Central memory CD4-positive, alpha-beta T cell (primary cell): Measurements from ENCODE around the gene UBE2Q1.
A peak's percentile ranks its signal among the peaks of the same experiment; 100 is the strongest.

Experiments used
- DNase-seq: peaks from one replicate; pipeline ENCODE4 v3.0.0; 2022
- total RNA-seq, 3 experiments: gene quantifications; one replicate each; lab custom pipeline; 2026; lab: John Stamatoyannopoulos, UW

UBE2Q1 gene
- total RNA-seq, result 52.3 to 144 (median 117) reads per million in 3 experiments

- peak; percentile 6 for DNase-seq
Observed at GRCh38 chr1:154557939-154558719, at the start of gene UBE2Q1. TSS of gene UBE2Q1 (minus strand) at chr1:154558662. CDS start at chr1:154558553, 109 bp downstream.

GRCh38 chr1:154607609-154608396, 49.3 kb upstream of the UBE2Q1 start, which contains the start of gene ADAR:
TSS of gene ADAR (minus strand) at chr1:154608186. CDS start at chr1:154608006, 180 bp downstream.
- peak; percentile 93 for DNase-seq

GRCh38 chr1:154607106-154607608, 48.7 kb upstream of the UBE2Q1 start:
- peak; percentile 16 for DNase-seq

GRCh38 chr1:154605534-154605933, 47.1 kb upstream of the UBE2Q1 start:
- DNase-seq, result no peak

- DNase-seq, result no peak
Observed at GRCh38 chr1:154603317-154603716, 44.9 kb upstream of the UBE2Q1 start.

GRCh38 chr1:154599658-154600057, 41.2 kb upstream of the UBE2Q1 start:
- no peak for DNase-seq

GRCh38 chr1:154598871-154599635, 40.6 kb upstream of the UBE2Q1 start:
- no peak for DNase-seq

- DNase-seq, result no peak
Observed at GRCh38 chr1:154595621-154596020, 37.2 kb upstream of the UBE2Q1 start.

- no peak for DNase-seq
Observed at GRCh38 chr1:154594811-154595210, 36.3 kb upstream of the UBE2Q1 start.

GRCh38 chr1:154593390-154593789, 34.9 kb upstream of the UBE2Q1 start:
- DNase-seq, result no peak

GRCh38 chr1:154591206-154591605, 32.7 kb upstream of the UBE2Q1 start:
- DNase-seq, result no peak

- no peak for DNase-seq
Observed at GRCh38 chr1:154590756-154591155, 32.3 kb upstream of the UBE2Q1 start.

- no peak for DNase-seq
Observed at GRCh38 chr1:154589780-154590179, 31.3 kb upstream of the UBE2Q1 start.

GRCh38 chr1:154586641-154587040, 28.2 kb upstream of the UBE2Q1 start:
- DNase-seq, result no peak

GRCh38 chr1:154586231-154586630, 27.8 kb upstream of the UBE2Q1 start:
- DNase-seq, result no peak

- DNase-seq, result no peak
Observed at GRCh38 chr1:154584267-154584994, 26.0 kb upstream of the UBE2Q1 start.

GRCh38 chr1:154583773-154584172, 25.3 kb upstream of the UBE2Q1 start:
- no peak for DNase-seq

GRCh38 chr1:154582885-154583284, 24.4 kb upstream of the UBE2Q1 start:
- DNase-seq, result no peak

GRCh38 chr1:154581766-154582165, 23.3 kb upstream of the UBE2Q1 start:
- no peak for DNase-seq

GRCh38 chr1:154579374-154579773, 20.9 kb upstream of the UBE2Q1 start:
- DNase-seq, result no peak

GRCh38 chr1:154578058-154578418, 19.6 kb upstream of the UBE2Q1 start:
- no peak for DNase-seq
